IPS DF 19.7 (cell line): ENCODE results near the gene LPIN3.

ENCODE experiments used
- DNase-seq: peaks from one replicate; pipeline ENCODE4 v3.0.0-alpha.2; 2013; ENCODE audit warnings: low read depth, low spot score

The LPIN3 gene

GRCh38 chr20:41349266-41349665 is 8.6 kb downstream of the LPIN3 start:
- DNase-seq = no peak

- no peak for DNase-seq
Measured at GRCh38 chr20:41349943-41350342, 9.3 kb downstream of the LPIN3 start.

- no peak for DNase-seq
Measured at GRCh38 chr20:41350408-41350962, 9.9 kb downstream of the LPIN3 start.

- DNase-seq = no peak
Measured at GRCh38 chr20:41352106-41352505, 11.5 kb downstream of the LPIN3 start.

- DNase-seq = no peak
Measured at GRCh38 chr20:41352666-41353065, 12.0 kb downstream of the LPIN3 start.

- no peak for DNase-seq
Measured at GRCh38 chr20:41353530-41353929, 12.9 kb downstream of the LPIN3 start.

- DNase-seq = no peak
Measured at GRCh38 chr20:41355192-41355591, 14.6 kb downstream of the LPIN3 start.

GRCh38 chr20:41355598-41356203 is 15.1 kb downstream of the LPIN3 start:
- DNase-seq = no peak

- DNase-seq = no peak
Measured at GRCh38 chr20:41356951-41357350, 16.3 kb downstream of the LPIN3 start.

- DNase-seq = no peak
Measured at GRCh38 chr20:41357424-41358163, 17.0 kb downstream of the LPIN3 start.

- no peak for DNase-seq
Measured at GRCh38 chr20:41358230-41358629, 17.6 kb downstream of the LPIN3 start.

GRCh38 chr20:41358717-41359116 is 18.1 kb downstream of the LPIN3 start:
- DNase-seq = no peak

- no peak for DNase-seq
Measured at GRCh38 chr20:41359541-41360011, 19.0 kb downstream of the LPIN3 start.

- no peak for DNase-seq
Measured at GRCh38 chr20:41360831-41361756, 20.5 kb downstream of the LPIN3 start.

- no peak for DNase-seq
Measured at GRCh38 chr20:41361757-41362747, 21.4 kb downstream of the LPIN3 start.

GRCh38 chr20:41362748-41363140 is 22.1 kb downstream of the LPIN3 start:
- DNase-seq = no peak

- no peak for DNase-seq
Measured at GRCh38 chr20:41363601-41364000, 23.0 kb downstream of the LPIN3 start.

GRCh38 chr20:41364236-41364855 is 23.7 kb downstream of the LPIN3 start:
- DNase-seq = no peak

- no peak for DNase-seq
Measured at GRCh38 chr20:41364967-41365765, 24.5 kb downstream of the LPIN3 start.
